CD4-positive, alpha-beta T cell treated with Interleukin-2 at 100 ng/mL for 4 hours (primary cell): Measurements from ENCODE around the gene ASCC2.

Source experiments
- DNase-seq: peaks from one replicate; pipeline ENCODE4 v3.0.0-alpha.2; 2020; ENCODE audit warnings: low spot score

The ASCC2 gene

GRCh38 chr22:29817724-29818123 is 20.4 kb downstream of the ASCC2 start:
- DNase-seq = no peak

- DNase-seq = no peak
These were observed 21.1 kb downstream of the ASCC2 start for GRCh38 chr22:29816980-29817379.

GRCh38 chr22:29816539-29816938 is 21.5 kb downstream of the ASCC2 start:
- DNase-seq = no peak

GRCh38 chr22:29816128-29816527 is 21.9 kb downstream of the ASCC2 start:
- no peak for DNase-seq

DNA sequence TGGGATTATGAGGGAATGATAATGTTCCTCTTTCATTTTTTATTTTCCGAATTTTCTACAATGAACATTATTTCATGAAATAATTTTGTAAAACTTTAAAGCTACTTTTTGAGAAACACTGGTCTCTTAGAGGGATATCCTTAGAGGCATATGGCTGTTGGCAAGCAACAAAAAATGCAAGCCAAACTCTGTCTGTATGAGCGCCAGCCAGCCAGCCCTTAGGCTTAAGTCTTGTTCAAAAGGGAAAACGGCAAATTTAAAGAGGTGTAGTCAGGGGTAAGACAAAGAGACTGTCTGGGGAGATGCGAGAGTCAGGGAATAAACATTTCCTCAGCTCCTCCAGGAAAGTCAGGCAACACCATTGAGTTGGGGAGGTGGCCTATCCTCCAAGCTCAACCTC is 22.5 kb downstream of the ASCC2 start:
- DNase-seq = no peak

DNA sequence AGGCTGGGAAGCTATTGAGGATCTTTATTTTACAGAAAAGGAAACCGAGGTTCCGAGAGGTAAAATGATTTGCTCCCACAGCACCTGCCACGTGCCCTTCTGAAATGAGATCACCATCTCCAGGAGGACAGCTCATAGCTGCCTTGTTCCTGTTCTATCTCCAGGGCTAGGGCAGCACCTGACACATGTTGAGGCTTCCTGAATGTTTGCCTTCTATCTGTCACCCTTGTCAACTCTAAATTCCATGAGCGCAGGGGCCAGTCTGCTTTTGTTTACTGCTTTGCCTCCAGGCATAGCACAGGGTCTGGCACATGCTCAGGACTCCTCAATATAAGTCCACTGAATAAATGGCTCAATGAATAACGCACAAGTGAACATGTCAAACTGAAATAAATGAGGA is 24.1 kb downstream of the ASCC2 start:
- DNase-seq = no peak

DNA sequence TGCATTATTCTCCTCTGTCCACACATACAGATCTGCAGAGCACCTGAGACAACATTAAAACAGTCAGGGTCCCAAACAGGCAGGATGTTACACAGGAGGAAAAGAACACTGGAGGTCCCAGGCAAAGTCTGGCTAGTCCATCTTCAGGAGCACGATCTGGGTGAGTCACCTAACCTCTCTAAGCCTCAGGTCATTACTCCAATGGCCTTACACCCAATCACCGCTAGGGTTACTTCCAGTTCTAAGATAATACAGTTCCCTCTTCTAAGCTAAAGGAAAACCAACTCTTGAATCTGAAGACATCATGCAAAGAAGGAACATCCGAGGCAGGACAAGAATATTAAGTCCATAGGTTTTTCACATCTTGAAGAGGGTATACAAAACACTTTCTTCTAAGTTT is 24.5 kb downstream of the ASCC2 start:
- DNase-seq = no peak

DNA sequence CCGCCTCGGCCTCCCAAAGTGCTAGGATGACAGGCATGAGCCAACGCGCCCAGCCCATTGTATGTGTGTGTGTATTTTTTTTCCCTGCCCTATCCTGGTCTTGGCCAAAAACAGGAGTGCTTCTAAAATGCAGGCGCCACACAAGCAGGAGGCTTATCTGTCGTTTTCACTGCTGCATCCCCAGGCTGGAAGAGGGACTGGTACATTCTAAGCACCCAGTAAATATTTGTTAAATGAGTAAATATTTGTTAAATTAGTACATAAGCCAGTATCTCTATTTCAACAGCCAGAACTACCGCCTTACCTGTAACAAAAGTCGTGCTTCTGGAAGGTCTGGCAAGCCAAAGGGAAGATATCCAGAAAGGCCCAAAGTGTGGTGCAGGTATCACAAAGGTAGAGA is 24.9 kb downstream of the ASCC2 start:
- DNase-seq = no peak

DNA sequence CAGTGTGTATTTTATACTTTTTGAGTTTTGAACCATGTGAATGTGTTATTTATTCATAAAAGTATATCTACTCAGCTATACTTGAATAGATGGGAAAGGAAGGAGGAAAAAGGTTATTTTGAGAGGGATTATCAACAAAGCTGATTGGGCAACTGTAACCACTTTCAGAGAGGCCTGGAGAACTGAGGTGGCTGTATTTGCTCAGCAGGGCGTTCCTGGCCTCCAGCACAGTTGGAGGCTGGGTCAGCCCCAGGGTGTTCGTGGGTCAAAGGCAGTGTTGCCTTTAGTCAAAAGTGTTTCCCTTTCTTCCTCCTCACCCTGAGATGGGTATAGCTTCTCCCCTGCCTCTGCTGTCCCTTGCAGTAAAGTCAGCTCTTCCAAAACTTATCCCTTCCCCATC is 26.7 kb downstream of the ASCC2 start:
- DNase-seq = no peak

- DNase-seq = no peak
These were observed 27.9 kb downstream of the ASCC2 start for GRCh38 chr22:29810216-29810615.

GRCh38 chr22:29806196-29806595 is 31.9 kb downstream of the ASCC2 start:
- DNase-seq = no peak

- DNase-seq = no peak
These were observed 33.1 kb downstream of the ASCC2 start for GRCh38 chr22:29804985-29805384.

DNA sequence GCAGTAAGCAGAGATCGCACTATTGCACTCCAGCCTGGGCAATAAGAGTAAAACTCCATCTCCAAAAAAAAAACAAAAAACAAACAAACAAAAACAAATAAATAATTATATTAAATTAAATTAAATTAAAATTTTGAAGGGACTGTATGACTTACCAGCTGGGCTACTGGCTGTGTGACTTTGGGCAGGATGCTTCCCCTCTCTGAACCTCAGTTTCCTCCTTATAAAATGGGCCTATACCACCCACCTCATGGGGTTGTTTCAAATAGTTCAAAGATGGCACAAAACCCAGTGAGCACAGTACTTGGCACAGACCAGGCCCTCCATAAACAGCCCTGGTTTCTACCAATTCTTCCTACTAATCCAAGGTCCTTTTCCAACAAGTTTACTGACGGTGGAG is 34.9 kb downstream of the ASCC2 start:
- no peak for DNase-seq

DNA sequence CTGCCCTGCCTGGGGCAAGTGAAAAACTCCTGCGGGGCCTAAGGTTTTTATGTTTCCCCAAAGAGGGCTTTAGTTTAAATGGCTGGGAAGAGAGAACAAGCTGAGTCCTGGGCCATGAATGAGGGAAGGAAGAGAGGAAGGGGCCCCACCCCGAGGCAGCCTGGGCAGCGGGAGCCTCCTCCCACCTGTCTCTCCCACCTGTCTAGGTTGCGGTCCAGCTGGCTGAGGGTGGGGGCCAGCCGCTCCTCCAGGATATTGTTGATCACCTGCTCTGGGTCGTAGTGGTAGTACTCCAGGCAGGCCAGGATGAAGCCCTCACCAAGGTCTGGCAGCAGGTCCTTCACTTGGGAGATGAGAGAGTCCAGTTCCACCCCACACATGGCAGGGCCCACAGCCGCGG is 36.3 kb downstream of the ASCC2 start:
- no peak for DNase-seq

GRCh38 chr22:29801153-29801552 is 36.9 kb downstream of the ASCC2 start:
- no peak for DNase-seq

DNA sequence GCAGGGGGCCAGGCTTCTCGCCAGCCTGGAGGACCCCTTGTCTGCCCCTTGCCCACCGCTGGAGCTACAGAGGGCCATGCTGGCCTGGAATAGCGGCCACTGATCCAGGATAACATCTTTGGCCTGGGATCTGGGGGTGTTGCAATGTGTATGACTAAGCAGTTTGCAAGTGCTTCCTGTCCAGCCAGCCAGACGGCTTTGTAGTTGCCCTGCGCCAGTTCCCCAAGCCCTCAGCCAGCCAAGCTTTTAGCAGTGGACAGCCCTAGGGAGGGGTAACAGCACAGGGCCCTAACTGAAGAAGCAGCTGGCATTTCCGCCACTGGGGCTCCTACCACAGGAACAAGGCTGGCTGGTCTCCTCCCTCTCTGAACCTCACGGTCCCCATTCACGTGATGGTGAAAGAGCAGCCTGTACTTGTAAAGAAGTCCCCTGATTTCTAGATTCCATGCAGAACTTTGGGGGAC is 38.8 kb downstream of the ASCC2 start:
- no peak for DNase-seq

DNA sequence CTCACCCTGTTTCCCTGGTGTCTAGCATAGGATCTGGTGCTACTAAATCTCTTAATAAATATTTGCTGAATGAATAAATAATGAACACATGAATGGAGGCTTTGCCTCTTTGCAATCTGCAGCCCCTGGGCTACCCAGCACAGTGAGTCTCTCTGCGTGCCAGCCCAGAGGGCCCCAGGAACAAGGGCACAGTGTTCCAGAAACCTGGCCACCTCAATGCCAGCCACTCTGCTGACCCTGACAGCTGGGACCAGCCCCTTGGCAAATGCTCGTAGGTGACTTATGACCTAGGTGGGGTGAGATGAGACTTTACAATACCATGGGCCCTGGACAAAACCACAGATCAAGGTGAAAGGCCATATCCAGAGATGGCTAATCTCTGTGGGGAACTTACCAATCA is 39.3 kb downstream of the ASCC2 start:
- DNase-seq = no peak

- no peak for DNase-seq
These were observed 39.8 kb downstream of the ASCC2 start for GRCh38 chr22:29798318-29798717.

DNA sequence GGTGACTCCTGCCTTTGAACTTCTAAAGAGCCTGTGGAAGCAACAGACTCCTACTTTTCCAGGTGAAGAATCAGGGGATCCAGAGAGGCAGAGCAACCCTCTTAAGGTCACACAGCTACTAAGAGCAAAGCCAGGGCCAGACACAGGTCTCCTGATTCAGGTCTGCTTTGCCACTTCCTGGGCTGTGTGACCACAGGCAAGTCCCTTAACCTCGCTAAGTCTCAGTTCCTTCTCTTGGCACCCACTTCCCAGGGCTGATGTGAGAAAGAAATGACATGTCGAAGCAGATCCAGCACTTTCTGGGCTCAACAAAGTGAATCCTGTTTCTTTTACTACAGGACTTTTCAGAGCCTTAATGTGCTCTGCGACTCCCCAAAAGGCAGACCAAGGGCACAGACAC is 40.7 kb downstream of the ASCC2 start:
- no peak for DNase-seq

GRCh38 chr22:29795663-29796062 is 42.4 kb downstream of the ASCC2 start:
- no peak for DNase-seq

DNA sequence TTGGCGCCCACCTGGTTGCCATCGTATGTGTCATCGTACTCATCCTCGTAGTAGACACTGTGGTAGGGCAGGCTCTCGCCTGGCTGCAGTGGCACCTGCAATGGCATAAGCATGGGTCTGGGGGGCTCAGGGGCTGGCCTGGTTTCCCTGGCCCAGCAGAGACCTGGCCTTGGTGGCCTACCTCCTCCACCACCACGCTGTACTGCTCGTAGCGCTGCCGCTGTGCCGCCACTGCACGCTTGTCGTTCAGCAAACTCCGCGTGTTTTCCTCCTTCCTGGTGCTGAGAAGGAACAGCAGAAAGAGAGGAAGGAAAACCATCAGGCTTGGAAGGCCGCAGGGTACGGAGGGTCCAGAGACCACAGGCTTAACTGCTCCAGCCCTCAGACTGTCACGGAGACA is 44.7 kb downstream of the ASCC2 start:
- no peak for DNase-seq

DNA sequence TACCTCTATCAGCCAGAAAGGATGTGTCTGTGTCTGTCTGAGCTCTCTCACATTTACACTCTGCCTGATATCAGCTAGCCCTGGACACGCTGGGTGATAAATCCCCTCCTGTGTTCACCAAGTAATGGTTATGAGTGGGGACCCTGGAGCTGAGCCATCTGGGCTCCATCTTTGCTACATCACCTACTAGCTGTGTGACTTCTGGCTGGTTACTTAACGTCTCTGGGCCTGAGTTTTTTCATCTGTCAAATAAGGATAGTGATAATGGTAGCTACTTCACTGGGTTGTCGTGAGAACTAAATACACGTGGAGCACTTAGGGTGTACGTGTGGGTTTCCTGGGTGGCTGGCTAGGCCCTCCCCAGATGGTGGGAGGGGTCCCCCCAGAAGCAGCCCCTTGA is 48.0 kb downstream of the ASCC2 start:
- no peak for DNase-seq

DNA sequence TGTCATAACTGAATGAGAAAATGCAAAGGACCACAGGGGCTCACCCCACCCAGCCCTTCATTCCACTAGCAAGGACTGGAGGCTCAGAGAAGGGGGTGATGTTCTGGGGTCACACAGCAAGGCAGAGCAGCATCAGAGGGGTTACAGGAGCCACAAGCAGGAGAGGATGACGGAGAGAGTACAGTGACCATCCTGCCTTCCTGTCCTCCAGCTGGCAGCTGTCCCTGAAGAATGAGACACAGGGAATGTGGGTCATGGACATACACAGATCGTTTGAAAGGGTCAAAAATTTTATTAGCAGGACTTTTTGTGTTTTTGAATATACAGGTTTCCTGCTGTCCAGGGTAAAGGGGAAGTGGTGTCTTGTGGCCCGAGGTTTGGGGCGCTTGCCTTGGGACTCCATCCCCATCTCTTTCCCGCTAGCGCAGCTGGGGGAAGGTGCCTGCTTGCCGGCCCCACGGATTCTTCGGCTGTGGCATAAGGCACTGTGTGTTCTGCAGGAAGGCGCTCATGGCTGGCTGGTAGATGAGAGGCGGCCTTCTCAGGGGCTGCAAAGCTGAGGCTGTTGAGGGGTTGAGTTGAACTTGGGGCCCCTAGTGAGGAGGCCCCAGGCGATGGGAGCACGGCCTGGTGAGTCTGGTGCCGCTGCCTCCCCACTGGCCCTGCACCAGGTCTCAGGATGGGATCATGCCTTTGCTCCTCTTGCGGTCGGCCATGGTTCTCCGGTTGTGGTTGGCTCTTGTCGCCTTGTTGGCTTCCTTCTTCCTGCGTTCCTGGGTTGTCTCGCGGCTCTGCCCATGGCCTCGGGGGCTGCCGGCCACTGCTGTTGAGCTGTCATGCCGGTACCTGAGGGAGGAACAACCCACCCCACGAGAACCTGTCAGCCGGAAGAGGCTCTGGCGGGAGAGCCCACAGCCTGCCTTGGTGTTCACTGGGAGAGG is 49.5 kb downstream of the ASCC2 start:
- no peak for DNase-seq

DNA sequence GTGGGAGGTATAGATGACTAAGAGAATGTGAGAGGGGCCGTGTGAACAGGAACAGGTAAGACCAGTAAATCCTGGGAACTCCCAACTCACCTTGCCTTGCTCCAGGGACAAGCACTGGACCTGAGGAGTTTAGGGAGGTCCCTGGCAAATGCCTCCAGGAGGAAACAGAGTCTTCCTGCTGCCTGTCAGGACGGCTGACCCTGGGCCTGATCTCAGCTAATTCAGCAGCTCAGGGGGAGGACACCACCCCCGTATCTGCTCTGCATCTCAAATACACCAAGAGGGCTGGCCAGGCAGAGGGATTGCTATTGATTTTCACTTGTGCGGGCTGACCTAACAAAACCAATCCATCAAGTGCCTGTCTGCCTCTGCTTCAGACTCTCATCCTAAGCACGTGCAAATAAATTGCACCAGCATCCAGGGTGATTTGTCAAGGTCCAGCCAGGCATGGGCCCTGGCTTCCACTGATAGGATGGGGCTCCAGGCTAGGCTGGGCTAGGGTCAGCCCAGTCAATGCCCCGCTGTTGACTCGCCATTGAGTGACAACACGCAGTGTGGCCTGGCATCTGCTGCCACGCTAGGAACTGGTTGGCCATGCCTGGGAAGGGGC is 50.6 kb downstream of the ASCC2 start:
- DNase-seq = no peak
